ENCODE results near the gene MAU2. TPM values are rescaled to one million over a fixed set of nuclear protein-coding genes. Genes with fewer than 3 reads are reported as not detected.
A peak's percentile ranks its signal among the peaks of the same experiment; 100 is the strongest.

MAU2 gene
- total RNA-seq = 10 to 100 TPM; 45.1 to 71.1 (median 68.7) TPM

GRCh38 chr19:19320361-19321140, at the start of gene MAU2, which contains the start of gene SUGP1:
TSS of gene MAU2 (plus strand) at chr19:19320829. CDS start at chr19:19320860, 31 bp downstream.
TSS of gene SUGP1 (minus strand) at chr19:19320509. CDS start at chr19:19320496, 13 bp downstream.
- intact Hi-C loops (cut with DNase I) = no loop called here
- TF ChIP-seq CTCF (IDR thresholded peaks at IDR 0.05) = peak in 3 of 6 experiments; percentile 41 to 58 (median 54)
- peak in 1 of 2 donors; percentile 66 for TF ChIP-seq POLR2A (IDR thresholded peaks at IDR 0.05)
- DNase-seq = peak; percentile 85 to 90
- peak within 1 kb of the TSS; percentile 85 to 89 (median 88) for H3K27ac ChIP-seq
- peaks cover 27 to 32% of the 10 kb centered on the region in 2 donors for H3K4me1 ChIP-seq
- H3K9me3 ChIP-seq = no peaks in the 10 kb centered on the region
- 0 to 1% methylated on average over 18 to 25 of the region's 67 CpGs for WGBS, 2 donors
- peaks cover 9 to 11% of the 10 kb centered on the region in 2 donors for H3K36me3 ChIP-seq
- no peaks in the 10 kb centered on the region for H3K27me3 ChIP-seq
- peak within 1 kb of the TSS; percentile 90 to 98 (median 97) for H3K4me3 ChIP-seq (replicated peaks in 1 of 3)

GRCh38 chr19:19271828-19272599, 48.6 kb upstream of the MAU2 start:
- Histone ChIP-seq H3K27ac (no peak overlapping the region), H3K36me3 (peaks cover 15 to 16% of the 10 kb centered on the region in 2 donors), H3K27me3 (no peaks in the 10 kb centered on the region), H3K4me1 (peaks cover 0 to 9% of the 10 kb centered on the region in 2 donors), H3K4me3 (replicated peaks in 1 of 3) (no peak overlapping the region), H3K9me3 (no peaks in the 10 kb centered on the region)
- 90 to 93% methylated on average over 8 of the region's 8 CpGs for WGBS, 2 donors
- TF ChIP-seq CTCF (IDR thresholded peaks at IDR 0.05) = no peak
- TF ChIP-seq POLR2A (IDR thresholded peaks at IDR 0.05) = no peak
- intact Hi-C loops (cut with DNase I) = no loop called here
- DNase-seq = no peak

- no peak for DNase-seq
Measured at GRCh38 chr19:19274146-19274545, 46.5 kb upstream of the MAU2 start.

GRCh38 chr19:19274716-19275565, 45.7 kb upstream of the MAU2 start:
- Histone ChIP-seq H3K9me3 (no peaks in the 10 kb centered on the region), H3K36me3 (peaks cover 41 to 42% of the 10 kb centered on the region in 2 donors), H3K27me3 (no peaks in the 10 kb centered on the region), H3K4me1 (peaks cover 0 to 9% of the 10 kb centered on the region in 2 donors), H3K4me3 (replicated peaks in 1 of 3) (no peak overlapping the region), H3K27ac (no peak overlapping the region)
- 68 to 87% methylated on average over 6 of the region's 9 CpGs for WGBS, 2 donors
- intact Hi-C loops (cut with DNase I) = no loop called here
- TF ChIP-seq CTCF (IDR thresholded peaks at IDR 0.05) (no peak), POLR2A (IDR thresholded peaks at IDR 0.05) (no peak)
- no peak for DNase-seq

More at GRCh38 chr19:19274146-19274545, 46.5 kb upstream of the MAU2 start:
- peaks cover 33 to 34% of the 10 kb centered on the region in 2 donors for H3K36me3 ChIP-seq
- no peaks in the 10 kb centered on the region for H3K9me3 ChIP-seq
- 75 to 88% methylated on average over 8 of the region's 8 CpGs for WGBS, 2 donors
- H3K27me3 ChIP-seq = no peaks in the 10 kb centered on the region
- H3K4me1 ChIP-seq = peaks cover 0 to 9% of the 10 kb centered on the region in 2 donors
- no peak overlapping the region for H3K27ac ChIP-seq
- intact Hi-C loops (cut with DNase I) = no loop called here
- TF ChIP-seq CTCF (IDR thresholded peaks at IDR 0.05) (no peak), POLR2A (IDR thresholded peaks at IDR 0.05) (no peak)
- no peak overlapping the region for H3K4me3 ChIP-seq (replicated peaks in 1 of 3)
